Hematopoietic multipotent progenitor cell treated with erythropoietin and hydrocortisone succinate and interleukin-3 and kit ligand, for 4 days (in vitro differentiated cells): Measurements from ENCODE around the gene CRPPA.
"Not testable (repeated sequence)": the region's sequence is repeated elsewhere in the genome, so short reads cannot be mapped to it uniquely, and the experiment has no call there.

Experiments used
- DNase-seq: peaks from one replicate; pipeline ENCODE4 v3.0.0-alpha.2; 2015

CRPPA gene

DNA sequence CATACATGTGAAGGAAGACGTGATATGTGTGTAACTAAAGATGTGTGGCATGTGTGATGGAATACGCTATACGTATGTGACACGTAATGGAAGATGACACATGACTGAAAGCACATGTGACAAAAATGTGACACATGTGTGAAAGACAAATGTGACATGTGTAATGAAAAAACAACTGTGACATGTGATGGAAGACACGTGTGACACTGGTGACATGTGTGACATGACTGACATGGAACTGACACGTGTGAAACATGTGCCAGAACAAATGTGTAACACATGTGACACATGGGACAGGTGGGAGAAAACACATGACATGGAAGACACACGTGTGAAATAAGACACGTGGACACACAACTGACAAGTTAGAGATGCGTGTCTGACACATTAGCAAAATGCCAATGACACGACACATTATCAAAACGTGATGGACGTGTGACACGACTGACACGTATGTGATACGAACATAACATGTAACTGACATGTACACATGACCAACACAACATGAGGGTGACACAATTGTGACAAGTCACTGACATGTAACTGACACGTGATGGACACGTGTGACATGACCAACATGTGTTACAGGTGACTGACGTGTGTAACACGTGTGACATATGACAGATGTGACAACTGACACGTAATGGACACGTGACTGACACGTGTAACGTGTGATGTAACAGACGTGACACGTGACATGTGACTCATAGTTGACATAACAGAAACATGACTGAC, 24.4 kb downstream of the CRPPA start:
- no peak for DNase-seq

GRCh38 chr7:16395121-16395520, 26.2 kb downstream of the CRPPA start:
- no peak for DNase-seq

GRCh38 chr7:16393862-16394422, 27.4 kb downstream of the CRPPA start:
- no peak for DNase-seq

- DNase-seq = no peak
These were observed 28.3 kb downstream of the CRPPA start for GRCh38 chr7:16392990-16393523.

GRCh38 chr7:16383786-16384185, 37.6 kb downstream of the CRPPA start:
- not testable (repeated sequence) for DNase-seq

GRCh38 chr7:16383103-16383502, 38.2 kb downstream of the CRPPA start:
- not testable (repeated sequence) for DNase-seq
